Stimulated activated naive CD4-positive, alpha-beta T cell treated with Interleukin-2 at 50 U/mL for 16 hours (primary cell): ENCODE results near the gene WWTR1.

ENCODE experiments used
- DNase-seq: peaks from one replicate; lab custom pipeline; 2025; lab: John Stamatoyannopoulos, UW

Gene WWTR1

GRCh38 chr3:149593418-149594160 lies 64.2 kb downstream of the WWTR1 start:
- DNase-seq: no peak

- no peak for DNase-seq
These were observed 65.0 kb downstream of the WWTR1 start for GRCh38 chr3:149592758-149593240.

- no peak for DNase-seq
These were observed 67.0 kb downstream of the WWTR1 start for GRCh38 chr3:149590691-149591441.

GRCh38 chr3:149589332-149589731 lies 68.5 kb downstream of the WWTR1 start:
- DNase-seq: no peak

GRCh38 chr3:149588909-149589308 lies 68.9 kb downstream of the WWTR1 start:
- no peak for DNase-seq

GRCh38 chr3:149587383-149587782 lies 70.4 kb downstream of the WWTR1 start:
- no peak for DNase-seq

- no peak for DNase-seq
These were observed 71.0 kb downstream of the WWTR1 start for GRCh38 chr3:149586871-149587270.

GRCh38 chr3:149585401-149585726 lies 72.5 kb downstream of the WWTR1 start:
- DNase-seq: no peak

GRCh38 chr3:149583921-149584635 lies 73.7 kb downstream of the WWTR1 start:
- DNase-seq: no peak

GRCh38 chr3:149582395-149582794 lies 75.4 kb downstream of the WWTR1 start:
- DNase-seq: no peak

- DNase-seq: no peak
These were observed 76.0 kb downstream of the WWTR1 start for GRCh38 chr3:149581681-149582370.

GRCh38 chr3:149581248-149581647 lies 76.6 kb downstream of the WWTR1 start:
- no peak for DNase-seq

- DNase-seq: no peak
These were observed 77.8 kb downstream of the WWTR1 start for GRCh38 chr3:149579838-149580542.

- DNase-seq: no peak
These were observed 78.7 kb downstream of the WWTR1 start for GRCh38 chr3:149579161-149579560.

GRCh38 chr3:149577801-149578200 lies 80.0 kb downstream of the WWTR1 start:
- DNase-seq: no peak

- DNase-seq: no peak
These were observed 81.8 kb downstream of the WWTR1 start for GRCh38 chr3:149575961-149576564.

GRCh38 chr3:149575213-149575960 lies 82.4 kb downstream of the WWTR1 start:
- DNase-seq: no peak

GRCh38 chr3:149572796-149573414 lies 84.9 kb downstream of the WWTR1 start:
- DNase-seq: no peak

GRCh38 chr3:149571381-149571780 lies 86.4 kb downstream of the WWTR1 start:
- no peak for DNase-seq

GRCh38 chr3:149570016-149570415 lies 87.8 kb downstream of the WWTR1 start:
- DNase-seq: no peak
